Nephron progenitor cell (in vitro differentiated cells): Measurements from ENCODE around the gene SLC18A3.

Experiments
- DNase-seq: peaks from one replicate; pipeline ENCODE4 v3.0.0; 2021
- H3K27ac Mint-ChIP-seq: 2 replicates; pipeline ENCODE4 v1.8.0; 2021; ENCODE audit warnings: mild to moderate bottlenecking, moderate library complexity, mixed read lengths
- H3K27me3 Mint-ChIP-seq: 2 replicates; pipeline ENCODE4 v1.8.0; 2021; ENCODE audit warnings: mild to moderate bottlenecking, low read depth, mixed read lengths; ENCODE audit not compliant: poor library complexity
- H3K36me3 Mint-ChIP-seq: 2 replicates; pipeline ENCODE4 v1.8.0; 2021; ENCODE audit warnings: low read depth, mixed read lengths
- H3K4me1 Mint-ChIP-seq: 2 replicates; pipeline ENCODE4 v1.8.0; 2021; ENCODE audit warnings: mixed read lengths
- H3K4me3 Mint-ChIP-seq: 2 replicates; pipeline ENCODE4 v1.8.0; 2021; ENCODE audit warnings: mild to moderate bottlenecking, moderate library complexity, mixed read lengths
- H3K9me3 Mint-ChIP-seq: 2 replicates; pipeline ENCODE4 v1.8.0; 2021; ENCODE audit warnings: mild to moderate bottlenecking, moderate library complexity, mixed read lengths
- CTCF ChIP-seq: fragments of 200-600 bp; sonication (generic); IDR thresholded peaks from 2 replicates; pipeline ENCODE4 v1.5.0; 2021; ENCODE audit warnings: antibody characterized with exemption

The SLC18A3 gene

GRCh38 chr10:49606981-49607535 is 3.1 kb upstream of the SLC18A3 start:
- H3K27ac Mint-ChIP-seq: no peak overlapping the region
- no peak overlapping the region for H3K4me3 Mint-ChIP-seq
- peaks cover 11% of the 10 kb centered on the region for H3K4me1 Mint-ChIP-seq
- H3K27me3 Mint-ChIP-seq: peaks cover 100% of the 10 kb centered on the region
- peak; percentile 97 for DNase-seq
- H3K36me3 Mint-ChIP-seq: no peaks in the 10 kb centered on the region
- TF ChIP-seq CTCF: no peak
- peaks cover 5% of the 10 kb centered on the region for H3K9me3 Mint-ChIP-seq

- no peak for DNase-seq
- peaks cover 100% of the 10 kb centered on the region for H3K27me3 Mint-ChIP-seq
- H3K27ac Mint-ChIP-seq: no peak overlapping the region
- H3K9me3 Mint-ChIP-seq: peaks cover 10% of the 10 kb centered on the region
- peak overlapping the region; percentile 61 for H3K4me3 Mint-ChIP-seq
- TF ChIP-seq CTCF: no peak
- peaks cover 22% of the 10 kb centered on the region for H3K4me1 Mint-ChIP-seq
- no peaks in the 10 kb centered on the region for H3K36me3 Mint-ChIP-seq
Measured at GRCh38 chr10:49608166-49609005, 1.7 kb upstream of the SLC18A3 start.

- Mint-ChIP-seq H3K4me1 (peaks cover 27% of the 10 kb centered on the region), H3K4me3 (peak overlapping the region; percentile 45), H3K27ac (no peak overlapping the region), H3K27me3 (peaks cover 100% of the 10 kb centered on the region), H3K9me3 (peaks cover 10% of the 10 kb centered on the region), H3K36me3 (no peaks in the 10 kb centered on the region)
- DNase-seq: peak; percentile 11
- no peak for TF ChIP-seq CTCF
Measured at GRCh38 chr10:49609006-49609282, 1.2 kb upstream of the SLC18A3 start.

- peak overlapping the region; percentile 45 for H3K4me3 Mint-ChIP-seq
- H3K4me1 Mint-ChIP-seq: peaks cover 27% of the 10 kb centered on the region
- TF ChIP-seq CTCF: no peak
- H3K36me3 Mint-ChIP-seq: no peaks in the 10 kb centered on the region
- H3K9me3 Mint-ChIP-seq: peaks cover 10% of the 10 kb centered on the region
- H3K27ac Mint-ChIP-seq: no peak overlapping the region
- H3K27me3 Mint-ChIP-seq: peaks cover 100% of the 10 kb centered on the region
- DNase-seq: peak; percentile 68
Measured at GRCh38 chr10:49609283-49610113, 612 bp upstream of the SLC18A3 start.

GRCh38 chr10:49610458-49611165 is 502 bp downstream of the SLC18A3 start:
- Mint-ChIP-seq H3K4me1 (peaks cover 27% of the 10 kb centered on the region), H3K4me3 (peak overlapping the region; percentile 63), H3K27me3 (peaks cover 100% of the 10 kb centered on the region), H3K27ac (no peak overlapping the region), H3K9me3 (peaks cover 10% of the 10 kb centered on the region), H3K36me3 (no peaks in the 10 kb centered on the region)
- peak; percentile 15 for DNase-seq
- TF ChIP-seq CTCF: no peak
